ENCODE measurements around the gene CCDC171.

CCDC171 gene

DNA sequence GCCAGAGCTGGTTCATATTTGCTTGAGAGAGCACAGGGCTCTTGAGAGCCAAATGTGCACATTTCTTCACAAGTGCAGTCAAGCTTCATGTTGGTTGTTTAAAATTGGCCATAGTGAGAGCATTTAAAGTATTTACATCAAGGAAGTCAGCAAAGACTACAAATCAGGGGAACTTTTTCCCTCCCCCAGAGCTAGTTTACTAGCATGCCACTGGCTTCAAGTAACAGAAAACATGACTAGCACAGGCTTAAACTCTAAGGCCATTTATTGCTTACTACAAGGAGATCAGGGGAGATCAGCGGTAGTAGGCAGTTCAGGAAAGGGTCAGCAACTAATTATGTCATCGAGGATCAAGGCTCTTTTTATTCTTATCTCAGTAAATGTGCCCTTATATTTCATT is 11.0 kb upstream of the CCDC171 start:
- DNase-seq (ENCODE audit: low read depth in 1 of 2, low spot score in 1 of 2): no peak
- TF ChIP-seq, protein P1, sequence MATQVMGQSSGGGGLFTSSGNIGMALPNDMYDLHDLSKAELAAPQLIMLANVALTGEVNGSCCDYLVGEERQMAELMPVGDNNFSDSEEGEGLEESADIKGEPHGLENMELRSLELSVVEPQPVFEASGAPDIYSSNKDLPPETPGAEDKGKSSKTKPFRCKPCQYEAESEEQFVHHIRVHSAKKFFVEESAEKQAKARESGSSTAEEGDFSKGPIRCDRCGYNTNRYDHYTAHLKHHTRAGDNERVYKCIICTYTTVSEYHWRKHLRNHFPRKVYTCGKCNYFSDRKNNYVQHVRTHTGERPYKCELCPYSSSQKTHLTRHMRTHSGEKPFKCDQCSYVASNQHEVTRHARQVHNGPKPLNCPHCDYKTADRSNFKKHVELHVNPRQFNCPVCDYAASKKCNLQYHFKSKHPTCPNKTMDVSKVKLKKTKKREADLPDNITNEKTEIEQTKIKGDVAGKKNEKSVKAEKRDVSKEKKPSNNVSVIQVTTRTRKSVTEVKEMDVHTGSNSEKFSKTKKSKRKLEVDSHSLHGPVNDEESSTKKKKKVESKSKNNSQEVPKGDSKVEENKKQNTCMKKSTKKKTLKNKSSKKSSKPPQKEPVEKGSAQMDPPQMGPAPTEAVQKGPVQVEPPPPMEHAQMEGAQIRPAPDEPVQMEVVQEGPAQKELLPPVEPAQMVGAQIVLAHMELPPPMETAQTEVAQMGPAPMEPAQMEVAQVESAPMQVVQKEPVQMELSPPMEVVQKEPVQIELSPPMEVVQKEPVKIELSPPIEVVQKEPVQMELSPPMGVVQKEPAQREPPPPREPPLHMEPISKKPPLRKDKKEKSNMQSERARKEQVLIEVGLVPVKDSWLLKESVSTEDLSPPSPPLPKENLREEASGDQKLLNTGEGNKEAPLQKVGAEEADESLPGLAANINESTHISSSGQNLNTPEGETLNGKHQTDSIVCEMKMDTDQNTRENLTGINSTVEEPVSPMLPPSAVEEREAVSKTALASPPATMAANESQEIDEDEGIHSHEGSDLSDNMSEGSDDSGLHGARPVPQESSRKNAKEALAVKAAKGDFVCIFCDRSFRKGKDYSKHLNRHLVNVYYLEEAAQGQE (IDR thresholded peaks at IDR 0.05; ENCODE audit: insufficient replicate concordance, low read depth): no peak
- TF ChIP-seq GABPA (IDR thresholded peaks at IDR 0.05; ENCODE audit: low read depth) (no peak), POLR2AphosphoS5 (IDR thresholded peaks at IDR 0.05; ENCODE audit: low read depth) (no peak), SPI1 (IDR thresholded peaks at IDR 0.05; ENCODE audit: borderline replicate concordance, low read depth) (no peak)
- TF ChIP-seq, protein P2, sequence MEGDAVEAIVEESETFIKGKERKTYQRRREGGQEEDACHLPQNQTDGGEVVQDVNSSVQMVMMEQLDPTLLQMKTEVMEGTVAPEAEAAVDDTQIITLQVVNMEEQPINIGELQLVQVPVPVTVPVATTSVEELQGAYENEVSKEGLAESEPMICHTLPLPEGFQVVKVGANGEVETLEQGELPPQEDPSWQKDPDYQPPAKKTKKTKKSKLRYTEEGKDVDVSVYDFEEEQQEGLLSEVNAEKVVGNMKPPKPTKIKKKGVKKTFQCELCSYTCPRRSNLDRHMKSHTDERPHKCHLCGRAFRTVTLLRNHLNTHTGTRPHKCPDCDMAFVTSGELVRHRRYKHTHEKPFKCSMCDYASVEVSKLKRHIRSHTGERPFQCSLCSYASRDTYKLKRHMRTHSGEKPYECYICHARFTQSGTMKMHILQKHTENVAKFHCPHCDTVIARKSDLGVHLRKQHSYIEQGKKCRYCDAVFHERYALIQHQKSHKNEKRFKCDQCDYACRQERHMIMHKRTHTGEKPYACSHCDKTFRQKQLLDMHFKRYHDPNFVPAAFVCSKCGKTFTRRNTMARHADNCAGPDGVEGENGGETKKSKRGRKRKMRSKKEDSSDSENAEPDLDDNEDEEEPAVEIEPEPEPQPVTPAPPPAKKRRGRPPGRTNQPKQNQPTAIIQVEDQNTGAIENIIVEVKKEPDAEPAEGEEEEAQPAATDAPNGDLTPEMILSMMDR (IDR thresholded peaks at IDR 0.05; ENCODE audit: insufficient read depth, low read length): no peak
- H3K4me3 ChIP-seq (replicated peaks; ENCODE audit: insufficient read depth, low read length): no peak overlapping the region
- no peak overlapping the region for H3K27ac ChIP-seq (replicated peaks)
- H3K27me3 ChIP-seq (ENCODE audit: insufficient read depth, poor library complexity, severe bottlenecking): no peaks in the 10 kb centered on the region

DNA sequence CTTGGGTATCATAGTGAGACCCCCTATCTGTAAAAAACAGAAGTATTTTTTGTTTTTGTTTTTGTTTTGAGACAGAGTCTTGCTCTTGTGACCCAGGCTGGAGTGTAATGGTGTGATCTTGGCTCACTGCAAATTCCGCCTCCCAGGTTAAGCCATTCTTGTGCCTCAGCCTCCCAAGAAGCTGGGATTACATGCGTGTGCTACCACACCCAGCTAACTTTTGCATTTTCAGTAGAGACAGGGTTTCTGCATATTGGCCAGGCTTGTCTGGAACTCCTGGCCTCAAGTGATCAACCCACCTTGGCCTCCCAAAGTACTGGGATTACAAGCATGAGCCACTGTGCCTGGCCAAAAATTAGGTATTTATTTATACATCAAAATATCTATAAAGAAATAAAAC is 10.2 kb upstream of the CCDC171 start:
- TF ChIP-seq, protein P1 (IDR thresholded peaks at IDR 0.05; ENCODE audit: insufficient replicate concordance, low read depth): no peak
- TF ChIP-seq POLR2AphosphoS5 (IDR thresholded peaks at IDR 0.05; ENCODE audit: low read depth): no peak
- TF ChIP-seq GABPA (IDR thresholded peaks at IDR 0.05; ENCODE audit: low read depth): no peak
- TF ChIP-seq SPI1 (IDR thresholded peaks at IDR 0.05; ENCODE audit: borderline replicate concordance, low read depth): no peak
- TF ChIP-seq, protein P2 (IDR thresholded peaks at IDR 0.05; ENCODE audit: insufficient read depth, low read length): no peak

DNA sequence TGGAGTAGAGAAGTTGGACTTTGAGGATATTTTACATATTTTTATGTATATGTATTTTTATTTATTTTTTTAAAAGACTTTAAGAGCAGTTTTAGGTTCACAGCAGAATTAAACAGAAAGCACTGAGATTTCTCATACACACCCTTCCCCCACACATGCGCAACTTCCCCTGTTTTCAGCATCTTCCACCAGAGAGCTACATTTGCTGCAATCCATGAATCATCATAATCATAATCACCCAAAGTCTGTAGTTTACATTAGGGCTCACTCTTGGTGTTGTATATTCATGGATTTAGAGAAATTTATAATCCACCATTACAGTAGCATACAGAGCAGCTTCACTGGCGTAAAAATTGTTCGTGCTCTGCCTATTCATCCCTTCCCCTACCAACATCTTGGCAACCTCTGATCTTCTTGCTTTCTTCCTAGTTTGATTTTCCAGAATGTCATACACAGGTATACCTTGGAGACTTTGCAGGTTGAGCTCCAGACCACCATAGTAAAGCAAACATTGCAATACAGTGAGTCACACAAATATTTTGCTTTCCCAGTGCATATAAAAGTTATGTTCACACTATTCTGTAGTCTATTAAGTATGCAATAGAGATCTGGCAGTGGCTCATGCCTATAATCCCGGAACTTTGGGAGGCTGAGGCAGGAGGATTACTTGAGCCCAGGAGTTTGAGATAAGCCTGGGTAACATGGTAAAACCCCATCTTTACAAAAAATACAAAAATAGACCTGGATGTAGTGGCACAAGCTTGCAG is 9.6 kb upstream of the CCDC171 start:
- peak in 1 of 2 experiments; percentile 20 for DNase-seq (ENCODE audit: low read depth in 1 of 2, low spot score in 1 of 2)
- no peak overlapping the region for H3K4me3 ChIP-seq (replicated peaks; ENCODE audit: insufficient read depth, low read length)
- H3K27me3 ChIP-seq (ENCODE audit: insufficient read depth, poor library complexity, severe bottlenecking): no peaks in the 10 kb centered on the region
- H3K27ac ChIP-seq (replicated peaks): no peak overlapping the region
- TF ChIP-seq GABPA (IDR thresholded peaks at IDR 0.05; ENCODE audit: low read depth) (no peak), SPI1 (IDR thresholded peaks at IDR 0.05; ENCODE audit: borderline replicate concordance, low read depth) (no peak), POLR2AphosphoS5 (IDR thresholded peaks at IDR 0.05; ENCODE audit: low read depth) (no peak)
- TF ChIP-seq, protein P2 (IDR thresholded peaks at IDR 0.05; ENCODE audit: insufficient read depth, low read length): no peak
- TF ChIP-seq, protein P1 (IDR thresholded peaks at IDR 0.05; ENCODE audit: insufficient replicate concordance, low read depth): no peak

More for the DNA sequence above, 10.2 kb upstream of the CCDC171 start:
- Histone ChIP-seq H3K27me3 (ENCODE audit: insufficient read depth, poor library complexity, severe bottlenecking) (no peaks in the 10 kb centered on the region), H3K27ac (replicated peaks) (no peak overlapping the region), H3K4me3 (replicated peaks; ENCODE audit: insufficient read depth, low read length) (no peak overlapping the region)
- no peak for DNase-seq (ENCODE audit: low read depth in 1 of 2, low spot score in 1 of 2)

Measured in HL-60 (cell line).